ENCODE measurements around the gene BCL11B. TPM values are rescaled to one million over a fixed set of nuclear protein-coding genes. Genes with fewer than 3 reads are reported as not detected.

The BCL11B gene
- total RNA-seq, 4 donors from 2014 or later = 39.1 to 74.3 (median 51.7) TPM

GRCh38 chr14:99250636-99251208, 21.3 kb downstream of the BCL11B start:
- H3K4me3 ChIP-seq (ENCODE audit: low read depth, poor library complexity, severe bottlenecking) = no peak overlapping the region
- WGBS, 2 donors = 73 to 74% methylated on average over 5 of the region's 5 CpGs
- intact Hi-C loops (cut with DNase I; ENCODE audit: low total_unique reads) = no loop called here
- DNase-seq (ENCODE audit: low spot score in 2 of 2) = no peak
- TF ChIP-seq, protein P1, sequence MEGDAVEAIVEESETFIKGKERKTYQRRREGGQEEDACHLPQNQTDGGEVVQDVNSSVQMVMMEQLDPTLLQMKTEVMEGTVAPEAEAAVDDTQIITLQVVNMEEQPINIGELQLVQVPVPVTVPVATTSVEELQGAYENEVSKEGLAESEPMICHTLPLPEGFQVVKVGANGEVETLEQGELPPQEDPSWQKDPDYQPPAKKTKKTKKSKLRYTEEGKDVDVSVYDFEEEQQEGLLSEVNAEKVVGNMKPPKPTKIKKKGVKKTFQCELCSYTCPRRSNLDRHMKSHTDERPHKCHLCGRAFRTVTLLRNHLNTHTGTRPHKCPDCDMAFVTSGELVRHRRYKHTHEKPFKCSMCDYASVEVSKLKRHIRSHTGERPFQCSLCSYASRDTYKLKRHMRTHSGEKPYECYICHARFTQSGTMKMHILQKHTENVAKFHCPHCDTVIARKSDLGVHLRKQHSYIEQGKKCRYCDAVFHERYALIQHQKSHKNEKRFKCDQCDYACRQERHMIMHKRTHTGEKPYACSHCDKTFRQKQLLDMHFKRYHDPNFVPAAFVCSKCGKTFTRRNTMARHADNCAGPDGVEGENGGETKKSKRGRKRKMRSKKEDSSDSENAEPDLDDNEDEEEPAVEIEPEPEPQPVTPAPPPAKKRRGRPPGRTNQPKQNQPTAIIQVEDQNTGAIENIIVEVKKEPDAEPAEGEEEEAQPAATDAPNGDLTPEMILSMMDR (IDR thresholded peaks at IDR 0.05) = no peak
- no peak for TF ChIP-seq POLR2A (IDR thresholded peaks at IDR 0.05)

DNA sequence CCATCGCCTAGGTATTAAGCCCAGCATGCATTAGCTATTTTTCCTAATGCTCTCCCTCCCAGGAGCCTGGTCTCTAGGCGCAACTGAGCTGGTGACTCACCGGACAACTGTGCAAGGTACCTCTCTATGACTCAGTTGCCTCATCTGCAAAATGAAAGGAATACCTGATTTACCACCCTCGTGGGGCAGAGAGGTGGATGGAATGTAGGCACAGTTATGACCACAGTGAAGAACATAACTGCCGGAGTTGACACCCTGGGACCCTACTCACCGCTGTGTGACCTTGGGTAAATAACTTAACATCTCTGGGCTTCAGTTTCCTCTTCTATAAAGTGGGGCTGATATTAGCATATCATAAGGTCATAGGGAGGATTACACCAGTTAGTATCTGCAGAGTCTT, 22.6 kb downstream of the BCL11B start:
- no peak for TF ChIP-seq POLR2A (IDR thresholded peaks at IDR 0.05)
- TF ChIP-seq, protein P1 (IDR thresholded peaks at IDR 0.05) = no peak
- intact Hi-C loops (cut with DNase I; ENCODE audit: low total_unique reads) = no loop called here

GRCh38 chr14:99248761-99249171, 23.2 kb downstream of the BCL11B start:
- TF ChIP-seq POLR2A (IDR thresholded peaks at IDR 0.05) = no peak
- intact Hi-C loops (cut with DNase I; ENCODE audit: low total_unique reads) = no loop called here
- DNase-seq (ENCODE audit: low spot score in 2 of 2) = no peak
- 70 to 77% methylated on average over 4 to 5 of the region's 5 CpGs for whole genome bisulfite sequencing, 2 donors
- no peak overlapping the region for H3K4me3 ChIP-seq (ENCODE audit: low read depth, poor library complexity, severe bottlenecking)

More for the DNA sequence above, 22.6 kb downstream of the BCL11B start:
- WGBS, 2 donors = 77 to 90% methylated on average over 6 of the region's 6 CpGs
- DNase-seq (ENCODE audit: low spot score in 2 of 2) = no peak
- H3K4me3 ChIP-seq (ENCODE audit: low read depth, poor library complexity, severe bottlenecking) = no peak overlapping the region

- no peak for DNase-seq (ENCODE audit: low spot score in 2 of 2)
- TF ChIP-seq, protein P1 (IDR thresholded peaks at IDR 0.05) = no peak
- TF ChIP-seq POLR2A (IDR thresholded peaks at IDR 0.05) = no peak
- intact Hi-C loops (cut with DNase I; ENCODE audit: low total_unique reads) = no loop called here
- WGBS, 2 donors = 77 to 80% methylated on average over 6 of the region's 6 CpGs
- no peak overlapping the region for H3K4me3 ChIP-seq (ENCODE audit: low read depth, poor library complexity, severe bottlenecking)
Observed at GRCh38 chr14:99247772-99248171, 24.2 kb downstream of the BCL11B start.

DNA sequence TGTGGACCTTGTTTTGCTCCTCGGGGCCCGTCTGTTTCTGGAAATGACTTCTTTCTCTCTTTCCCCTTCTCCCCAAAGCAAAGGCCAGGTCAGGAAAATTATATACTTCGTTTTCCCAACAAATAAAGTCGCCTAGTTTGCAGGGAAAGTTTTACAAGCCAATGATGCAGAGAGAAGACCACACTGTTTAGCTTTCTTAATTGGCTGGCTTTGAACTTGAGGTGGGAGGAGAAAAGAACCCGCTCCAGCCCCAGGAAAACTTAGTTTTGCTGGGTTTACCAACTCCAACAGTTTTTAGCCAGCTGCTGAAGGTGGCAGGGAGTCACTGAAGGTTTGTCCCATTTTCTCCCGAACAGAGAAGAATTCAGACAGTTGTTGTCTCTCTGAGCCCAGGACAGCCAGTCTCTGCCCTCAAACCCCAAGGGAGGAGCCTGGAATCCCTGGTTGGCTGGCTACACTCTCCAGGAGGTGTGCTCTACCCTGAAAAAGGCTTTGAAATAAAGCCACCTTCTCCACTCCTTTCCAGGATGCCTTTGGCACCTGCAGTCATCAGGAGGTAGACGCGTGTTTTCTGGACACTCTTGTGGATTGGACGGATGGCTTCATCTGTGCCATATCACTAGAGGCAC, 24.8 kb downstream of the BCL11B start:
- intact Hi-C loops (cut with DNase I; ENCODE audit: low total_unique reads) = no loop called here
- no peak for TF ChIP-seq POLR2A (IDR thresholded peaks at IDR 0.05)
- TF ChIP-seq, protein P1 (IDR thresholded peaks at IDR 0.05) = no peak
- no peak overlapping the region for H3K4me3 ChIP-seq (ENCODE audit: low read depth, poor library complexity, severe bottlenecking)

GRCh38 chr14:99246536-99247097, 25.4 kb downstream of the BCL11B start:
- 13 to 15% methylated on average over 38 to 40 of the region's 40 CpGs for WGBS, 2 donors
- H3K4me3 ChIP-seq (ENCODE audit: low read depth, poor library complexity, severe bottlenecking) = no peak overlapping the region
- DNase-seq (ENCODE audit: low spot score in 2 of 2) = no peak
- intact Hi-C loops (cut with DNase I; ENCODE audit: low total_unique reads) = no loop called here
- TF ChIP-seq, protein P1 (IDR thresholded peaks at IDR 0.05) = no peak
- TF ChIP-seq POLR2A (IDR thresholded peaks at IDR 0.05) = no peak

More for the DNA sequence above, 24.8 kb downstream of the BCL11B start:
- 36 to 39% methylated on average over 9 of the region's 9 CpGs for WGBS, 2 donors
- DNase-seq (ENCODE audit: low spot score in 2 of 2) = no peak
